GM12878 (cell line): Measurements from ENCODE around the gene SYTL5. TPM values are rescaled to one million over a fixed set of nuclear protein-coding genes. Genes with fewer than 3 reads are reported as not detected.

Experiments used
- ATAC-seq: fragments of 200-7000 bp; cut with Tn5 transposase; 3 replicates; pipeline ENCODE4 v1.9.1; 2020; ENCODE audit warnings: mild to moderate bottlenecking, moderate library complexity
- BruUV-seq: library from RNA; stranded (reverse); fragments of 400-500 nt; replicated peaks from 2 replicates; lab custom pipeline; 2021; lab: Mats Ljungman, UMichigan
- CTCF ChIA-PET: fragments of 300-600 bp; sonication (Branson Sonifier 250); formaldehyde crosslinking; extraction: SDS; loops from one replicate; lab custom pipeline; 2021; ENCODE audit warnings: inconsistent platforms; lab: Yijun Ruan, JAX
- POLR2A ChIA-PET: fragments of 350-600 bp; formaldehyde crosslinking; extraction: SDS; loops from one replicate; lab custom pipeline; 2021; ENCODE audit warnings: inconsistent platforms; lab: Charles Lee
- RAD21 ChIA-PET: fragments of 300-600 bp; sonication (Branson Sonifier 250); formaldehyde crosslinking; loops from one replicate; lab custom pipeline; 2023; ENCODE audit warnings: antibody characterized with exemption; ENCODE audit not compliant: unreplicated experiment; lab: Charles Lee
- SMC1A ChIA-PET: fragments of 300-600 bp; sonication (Branson Sonifier 250); formaldehyde crosslinking; loops from one replicate; lab custom pipeline; 2023; ENCODE audit not compliant: unreplicated experiment, uncharacterized antibody; lab: Charles Lee
- DNase-seq: peaks from one replicate; pipeline ENCODE4 v3.0.0-alpha.2; 2011; ENCODE audit warnings: low read depth, low spot score
- FAIRE-seq: peaks from 3 replicates; lab custom pipeline; 2011; peaks lifted over from hg19 to GRCh38; lab: Jason Lieb, UNC
- H2AFZ ChIP-seq: 2 replicates; pipeline ENCODE4 v1.6.0; 2011; ENCODE audit warnings: low read depth, low read length, control low read depth; ENCODE audit not compliant: control insufficient read depth
- H3K27ac ChIP-seq: 2 replicates; pipeline ENCODE4 v1.5.1; 2011; ENCODE audit warnings: control low read depth; ENCODE audit not compliant: control insufficient read depth, insufficient read depth
- H3K27me3 ChIP-seq, 2 experiments: replicated peaks in 1 of 2; 2 replicates each; pipeline versions ENCODE4 v1.6.0 to v1.6.1; 2011; ENCODE audit warnings: low read length in 1 of 2; ENCODE audit not compliant: control insufficient read depth in 2 of 2, insufficient read depth in 2 of 2
- H3K36me3 ChIP-seq, 2 experiments: 2 replicates each; pipeline ENCODE4 v1.5.1; 2011; ENCODE audit warnings: low read length in 1 of 2; ENCODE audit not compliant: control insufficient read depth in 2 of 2, insufficient read depth in 2 of 2
- H3K4me1 ChIP-seq: 2 replicates; pipeline ENCODE4 v1.6.1; 2011; ENCODE audit warnings: mild to moderate bottlenecking, low read length, moderate library complexity, mixed read lengths; ENCODE audit not compliant: control insufficient read depth, insufficient read depth
- H3K4me2 ChIP-seq: 2 replicates; pipeline ENCODE4 v1.6.0; 2011; ENCODE audit warnings: control low read depth; ENCODE audit not compliant: control insufficient read depth, insufficient read depth
- H3K4me3 ChIP-seq: fragments of 200-600 bp; sonication (generic); 2 replicates; pipeline ENCODE4 v1.5.1; 2016
- H3K79me2 ChIP-seq: 2 replicates; pipeline ENCODE4 v1.6.0; 2011; ENCODE audit warnings: low read length; ENCODE audit not compliant: control insufficient read depth, insufficient read depth
- H3K9ac ChIP-seq: 2 replicates; pipeline ENCODE4 v1.8.0; 2011; ENCODE audit warnings: low read length, control low read depth, mixed read lengths; ENCODE audit not compliant: control insufficient read depth, insufficient read depth
- H3K9me3 ChIP-seq: replicated peaks from 3 replicates; pipeline ENCODE4 v1.5.1; 2011; ENCODE audit warnings: mild to moderate bottlenecking, low read length; ENCODE audit not compliant: control insufficient read depth, insufficient read depth
- H4K20me1 ChIP-seq: 2 replicates; pipeline ENCODE4 v1.6.0; 2011; ENCODE audit not compliant: control insufficient read depth, insufficient read depth
- CEBPB ChIP-seq, 2 experiments: fragments of 150-350 bp in 1 of 2; IDR thresholded peaks; 2 replicates each; pipeline ENCODE4 v1.6.1; 2012 to 2014; ENCODE audit warnings: low read depth in 2 of 2, low read length in 2 of 2, borderline replicate concordance in 1 of 2, inconsistent platforms in 1 of 2
- CHD2 ChIP-seq: IDR thresholded peaks from 2 replicates; pipeline ENCODE4 v1.6.1; 2011; ENCODE audit warnings: low read depth, low read length, improper control_type of control experiment, borderline replicate concordance
- GATAD2B ChIP-seq: fragments of 450-650 bp; conservative IDR thresholded peaks from 2 replicates; pipeline ENCODE4 v1.6.1; 2017; ENCODE audit warnings: low read depth, mild to moderate bottlenecking, moderate library complexity
- IKZF1 ChIP-seq: fragments of 450-650 bp; conservative IDR thresholded peaks from 2 replicates; pipeline ENCODE4 v1.6.1; 2017; ENCODE audit warnings: antibody characterized with exemption, mild to moderate bottlenecking
- IKZF2 ChIP-seq, 2 experiments: fragments of 450-650 bp; IDR thresholded peaks; 2 replicates each; pipeline ENCODE4 v1.6.1; 2017; ENCODE audit warnings: mild to moderate bottlenecking in 2 of 2, moderate library complexity in 2 of 2
- KAT2A ChIP-seq: conservative IDR thresholded peaks from 2 replicates; pipeline ENCODE4 v1.6.1; 2011; ENCODE audit warnings: low read depth, low read length; ENCODE audit not compliant: control insufficient read depth
- MXI1 ChIP-seq: fragments of 150-350 bp; IDR thresholded peaks from 2 replicates; pipeline ENCODE4 v1.6.1; 2011; ENCODE audit warnings: low read depth, mild to moderate bottlenecking, inconsistent platforms, low read length, improper control_type of control experiment
- SMAD5 ChIP-seq: IDR thresholded peaks from 2 replicates; pipeline ENCODE4 v1.6.1; 2016; ENCODE audit warnings: antibody characterized with exemption, low read depth
- SUZ12 ChIP-seq: fragments of 200-600 bp; sonication (generic); IDR thresholded peaks from one replicate; pipeline ENCODE4 v1.6.1; 2018; ENCODE audit warnings: antibody characterized with exemption, mild to moderate bottlenecking; ENCODE audit not compliant: unreplicated experiment
- ZBTB4 ChIP-seq: fragments of 450-650 bp; formaldehyde crosslinking; IDR thresholded peaks from 2 replicates; pipeline ENCODE4 v1.4.0; 2022; ENCODE audit warnings: mild to moderate bottlenecking, moderate library complexity
- ZNF687 ChIP-seq: fragments of 450-650 bp; IDR thresholded peaks from 2 replicates; pipeline ENCODE4 v1.6.1; 2017; ENCODE audit warnings: mild to moderate bottlenecking, moderate library complexity
- WGBS: methylation state at CpG from one replicate; pipeline ENCODE4 v1.1.6; 2016; ENCODE audit warnings: low lambda C conversion rate; ENCODE audit not compliant: insufficient replicate concordance, insufficient coverage; ENCODE audit errors: missing lambda C conversion rate; 5-methylcytosine and 5-hydroxymethylcytosine counted together
- in situ Hi-C: fragments of 300-500 bp; cut with MboI; formaldehyde crosslinking; loops from 9 replicates; pipeline ENCODE4 v1.14.3; 2018; ENCODE audit warnings: mixed read lengths
- intact Hi-C: fragments of 100-400 bp; cut with micrococcal nuclease; formaldehyde crosslinking; loops from one replicate; pipeline ENCODE4 v1.14.2; 2022; ENCODE audit not compliant: unreplicated experiment
- polyA plus RNA-seq, 11 experiments: library from polyadenylated mRNA; depleted of rRNA in 4 of 11; unstranded in 6 of 11; stranded (reverse) in 5 of 11; fragments of >200 nt; fragmentation: Nextera tagmentation in 4 of 11; fragmentation: Illumina TruSeq in 1 of 11; extraction: Ambion mirVana in 4 of 11; extraction: Trizol in 1 of 11; gene quantifications; 1 replicate in 1 of 11; 2 replicates in 10 of 11; pipeline versions ENCODE4 v1.2.1 to v1.2.3, GENCODE V29; 2011 to 2016; ENCODE audit warnings: inconsistent platforms in 2 of 11, missing spikeins in 2 of 11, low read depth in 1 of 11
- total RNA-seq, 4 experiments: library from RNA; depleted of rRNA in 3 of 4; stranded (reverse); fragments of >200 nt in 3 of 4; fragmentation: Illumina TruSeq in 1 of 4; extraction: Trizol in 1 of 4; gene quantifications; 2 replicates each; pipeline versions ENCODE4 v1.2.1 to v1.2.3, GENCODE V29; 2013 to 2021

The SYTL5 gene
- total and polyA plus RNA-seq, 10 of the 15 experiments (the other 5 are each of a cell fraction or from before 2014, with no cell fraction given) = 0.01 to 0.20 (median 0.04) TPM; not detected in 3

- no peak for TF ChIP-seq SUZ12
- TF ChIP-seq KAT2A = no peak
- TF ChIP-seq MXI1 = no peak
- no peak for TF ChIP-seq CEBPB (IDR thresholded peaks at IDR 0.05; ENCODE audit: borderline replicate concordance in 1 of 2, low read depth in 2 of 2, low read length in 2 of 2)
- TF ChIP-seq SMAD5 = no peak
These were observed 45.7 kb downstream of the SYTL5 start (continued) for GRCh38 chrX:38052096-38052495.

GRCh38 chrX:38055170-38055847 lies 49.0 kb downstream of the SYTL5 start:
- peak; percentile 89 for ATAC-seq
- Histone ChIP-seq H3K79me2 (no peaks in the 10 kb centered on the region), H2AFZ (peak overlapping the region; percentile 21; the same call in 1 of the 2 replicates), H3K4me1 (no peaks in the 10 kb centered on the region), H4K20me1 (no peaks in the 10 kb centered on the region), H3K27ac (no peak overlapping the region; the same call in 1 of the 2 replicates), H3K36me3 (no peaks in the 10 kb centered on the region), H3K9me3 (no peaks in the 10 kb centered on the region), H3K4me2 (no peak overlapping the region), H3K27me3 (no peaks in the 10 kb centered on the region), H3K4me3 (no peak overlapping the region), H3K9ac (no peak overlapping the region)
- FAIRE-seq = peak; percentile 52
- ChIA-PET SMC1A (no interaction called here), CTCF (no interaction called here), POLR2A (no interaction called here), RAD21 (interaction anchor here (1.4 kb wide), 1 partner anchor 111 kb away, joined by 3 read pairs; no protein-coding TSS in a partner anchor)
- peak; percentile 45 for DNase-seq
- in situ Hi-C loops (no loop called here), intact Hi-C loops (loop anchor here (5.0 kb wide), 1 partner anchor 47 kb away; no protein-coding TSS in a partner anchor)
- TF ChIP-seq GATAD2B = no peak
- TF ChIP-seq IKZF2 (IDR thresholded peaks at IDR 0.05) = 0 out of 4 replicates have a peak, but pooled peaks of 1 of the 2 experiments have one; percentile 7
- TF ChIP-seq IKZF1 = no peak
- 0 out of 2 replicates have a peak, but pooled peaks have one; percentile 33 for TF ChIP-seq ZNF687
- no peak for TF ChIP-seq CHD2
- no peak for TF ChIP-seq ZBTB4 (CRISPR knock-in tag)
- 22% methylated on average over 4 of the region's 4 CpGs for WGBS
- no TSS peak for BruUV-seq
